ENCODE results near the gene FBXL3. TPM values are rescaled to one million over a fixed set of nuclear protein-coding genes. Genes with fewer than 3 reads are reported as not detected.

FBXL3 gene, protein sequence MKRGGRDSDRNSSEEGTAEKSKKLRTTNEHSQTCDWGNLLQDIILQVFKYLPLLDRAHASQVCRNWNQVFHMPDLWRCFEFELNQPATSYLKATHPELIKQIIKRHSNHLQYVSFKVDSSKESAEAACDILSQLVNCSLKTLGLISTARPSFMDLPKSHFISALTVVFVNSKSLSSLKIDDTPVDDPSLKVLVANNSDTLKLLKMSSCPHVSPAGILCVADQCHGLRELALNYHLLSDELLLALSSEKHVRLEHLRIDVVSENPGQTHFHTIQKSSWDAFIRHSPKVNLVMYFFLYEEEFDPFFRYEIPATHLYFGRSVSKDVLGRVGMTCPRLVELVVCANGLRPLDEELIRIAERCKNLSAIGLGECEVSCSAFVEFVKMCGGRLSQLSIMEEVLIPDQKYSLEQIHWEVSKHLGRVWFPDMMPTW
- total RNA-seq = 10 to 100 TPM; 11.9 to 23.8 (median 14.5) TPM
- polyA plus RNA-seq = 10 to 100 TPM in 1 of 2 donors, 1 to 10 TPM in 1; 7.5 to 16.8 TPM

DNA sequence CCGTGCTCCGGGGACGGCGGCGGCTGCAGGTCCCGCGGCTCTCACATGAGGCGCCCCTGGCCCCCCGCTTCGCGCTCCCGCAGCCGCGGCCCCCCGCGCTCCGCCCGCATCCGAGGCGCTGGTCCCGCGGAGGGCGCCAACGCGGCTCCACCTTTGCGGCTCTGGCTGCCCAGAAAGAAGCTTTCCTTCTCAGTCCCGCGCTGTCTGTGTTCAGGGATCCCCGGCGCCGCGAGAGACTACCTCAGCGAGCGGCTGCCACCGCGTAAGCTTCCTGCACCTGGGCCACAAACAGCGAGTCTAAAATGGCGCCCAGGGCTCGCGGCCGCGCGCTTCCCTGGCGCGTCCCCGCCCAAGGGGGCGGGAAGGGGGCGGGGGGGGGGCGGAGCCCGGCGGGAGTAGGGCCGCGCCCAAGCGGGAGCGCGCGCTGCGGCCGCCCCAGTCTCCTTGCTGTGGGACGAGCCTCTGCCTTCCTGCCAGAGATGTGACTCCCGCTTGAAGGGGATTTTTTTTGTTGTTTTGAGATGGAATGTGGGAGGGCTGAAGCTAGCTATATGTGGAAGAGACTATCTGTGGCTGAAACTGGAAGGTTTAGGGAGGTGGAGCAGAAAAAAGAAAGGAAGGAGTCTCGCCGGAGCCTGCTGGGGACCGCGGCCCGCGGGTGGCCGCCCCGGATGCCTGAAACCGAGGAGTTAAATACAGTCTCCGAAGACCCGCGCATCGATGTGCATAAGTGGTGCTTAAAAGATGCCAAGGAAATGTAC is at the start of gene FBXL3:
Gene FBXL3 (minus strand): TSS at position 299 of the 761 bp plus-strand sequence. CDS start 5,299 bp downstream, outside the sequence.
- ATAC-seq = peak; percentile 85 to 91 (median 90)
- intact Hi-C loops (cut with DNase I) = no loop called here
- H3K4me1 ChIP-seq = peaks cover 7 to 23% (median 18%) of the 10 kb centered on the region in 3 donors

DNA sequence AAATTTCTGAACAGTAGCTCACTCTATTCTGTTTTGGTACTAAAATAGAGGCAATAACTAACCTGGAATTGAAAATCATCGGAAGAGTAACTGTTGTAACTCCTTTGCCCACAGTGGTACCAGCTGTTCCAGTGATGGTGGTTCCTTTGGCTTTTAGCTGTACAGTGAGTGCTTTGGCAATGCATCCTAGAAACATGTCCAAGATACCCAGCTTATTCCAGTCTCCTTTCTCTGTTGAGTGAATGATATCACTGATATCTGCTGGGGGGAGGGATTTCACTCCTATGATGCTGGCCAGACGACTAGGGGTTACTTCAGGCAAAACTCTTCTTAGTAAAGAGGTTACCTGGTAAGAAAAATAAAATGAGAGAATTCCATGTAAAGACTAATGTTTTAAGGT is 40.6 kb upstream of the FBXL3 start:
- DNase-seq (no peak), ATAC-seq (no peak), FAIRE-seq (no peak)
- H3K9me3 ChIP-seq = no peaks in the 10 kb centered on the region
- H3K4me1 ChIP-seq = no peaks in the 10 kb centered on the region
- WGBS, 2 donors = 93 to 98% methylated on average over 2 of the region's 2 CpGs
- no peaks in the 10 kb centered on the region for H3K27me3 ChIP-seq
- H3K27ac ChIP-seq = no peak overlapping the region
- peaks cover 0 to 21% (median 12%) of the 10 kb centered on the region in 3 donors for H3K36me3 ChIP-seq
- intact Hi-C loops (cut with DNase I) = no loop called here
- no peak overlapping the region for H3K4me3 ChIP-seq
- TF ChIP-seq, protein P1, sequence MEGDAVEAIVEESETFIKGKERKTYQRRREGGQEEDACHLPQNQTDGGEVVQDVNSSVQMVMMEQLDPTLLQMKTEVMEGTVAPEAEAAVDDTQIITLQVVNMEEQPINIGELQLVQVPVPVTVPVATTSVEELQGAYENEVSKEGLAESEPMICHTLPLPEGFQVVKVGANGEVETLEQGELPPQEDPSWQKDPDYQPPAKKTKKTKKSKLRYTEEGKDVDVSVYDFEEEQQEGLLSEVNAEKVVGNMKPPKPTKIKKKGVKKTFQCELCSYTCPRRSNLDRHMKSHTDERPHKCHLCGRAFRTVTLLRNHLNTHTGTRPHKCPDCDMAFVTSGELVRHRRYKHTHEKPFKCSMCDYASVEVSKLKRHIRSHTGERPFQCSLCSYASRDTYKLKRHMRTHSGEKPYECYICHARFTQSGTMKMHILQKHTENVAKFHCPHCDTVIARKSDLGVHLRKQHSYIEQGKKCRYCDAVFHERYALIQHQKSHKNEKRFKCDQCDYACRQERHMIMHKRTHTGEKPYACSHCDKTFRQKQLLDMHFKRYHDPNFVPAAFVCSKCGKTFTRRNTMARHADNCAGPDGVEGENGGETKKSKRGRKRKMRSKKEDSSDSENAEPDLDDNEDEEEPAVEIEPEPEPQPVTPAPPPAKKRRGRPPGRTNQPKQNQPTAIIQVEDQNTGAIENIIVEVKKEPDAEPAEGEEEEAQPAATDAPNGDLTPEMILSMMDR (IDR thresholded peaks at IDR 0.05) = no peak

More for the DNA sequence above, at the start of gene FBXL3:
- WGBS, 2 donors = 1% methylated on average over 37 to 73 of the region's 74 CpGs
- H3K27ac ChIP-seq = peak within 1 kb of the TSS; percentile 98 to 100 (median 98)
- no peaks in the 10 kb centered on the region for H3K9me3 ChIP-seq
- DNase-seq = peak; percentile 76 to 91 (median 86)
- H3K36me3 ChIP-seq = no peaks in the 10 kb centered on the region
- FAIRE-seq = no peak
- no peaks in the 10 kb centered on the region for H3K27me3 ChIP-seq
- TF ChIP-seq, protein P1 (IDR thresholded peaks at IDR 0.05) = no peak
- peak within 1 kb of the TSS; percentile 77 to 99 (median 86) for H3K4me3 ChIP-seq

GRCh38 chr13:77065461-77066147 is 38.6 kb upstream of the FBXL3 start:
- Histone ChIP-seq H3K36me3 (peaks cover 0 to 21% (median 12%) of the 10 kb centered on the region in 3 donors), H3K9me3 (no peaks in the 10 kb centered on the region), H3K4me1 (peaks cover 0 to 12% (median 10%) of the 10 kb centered on the region in 3 donors), H3K4me3 (no peak overlapping the region), H3K27ac (no peak overlapping the region), H3K27me3 (no peaks in the 10 kb centered on the region)
- no peak for FAIRE-seq
- no peak for ATAC-seq
- DNase-seq = no peak
- intact Hi-C loops (cut with DNase I) = no loop called here
- TF ChIP-seq, protein P1 (IDR thresholded peaks at IDR 0.05) = no peak
- WGBS, 2 donors = 83 to 85% methylated on average over 5 of the region's 5 CpGs

GRCh38 chr13:77062097-77062496 is 35.1 kb upstream of the FBXL3 start:
- H3K36me3 ChIP-seq = peaks cover 0 to 13% (median 0%) of the 10 kb centered on the region in 3 donors
- H3K9me3 ChIP-seq = no peaks in the 10 kb centered on the region
- DNase-seq = no peak
- no peak overlapping the region for H3K27ac ChIP-seq
- TF ChIP-seq, protein P1 (IDR thresholded peaks at IDR 0.05) = no peak
- H3K4me3 ChIP-seq = no peak overlapping the region
- H3K27me3 ChIP-seq = no peaks in the 10 kb centered on the region
- ATAC-seq = no peak
- 97 to 98% methylated on average over 1 of the region's 1 CpG for WGBS, 2 donors
- no peak for FAIRE-seq
- H3K4me1 ChIP-seq = peaks cover 0 to 18% (median 15%) of the 10 kb centered on the region in 3 donors
- intact Hi-C loops (cut with DNase I) = no loop called here

Data from pancreas (tissue), 10 donors.